ENCODE measurements around the gene DBX1. TPM values are rescaled to one million over a fixed set of nuclear protein-coding genes. Genes with fewer than 3 reads are reported as not detected.

DBX1 gene
- total RNA-seq, 6 donors from 2014 or later = not detected

DNA sequence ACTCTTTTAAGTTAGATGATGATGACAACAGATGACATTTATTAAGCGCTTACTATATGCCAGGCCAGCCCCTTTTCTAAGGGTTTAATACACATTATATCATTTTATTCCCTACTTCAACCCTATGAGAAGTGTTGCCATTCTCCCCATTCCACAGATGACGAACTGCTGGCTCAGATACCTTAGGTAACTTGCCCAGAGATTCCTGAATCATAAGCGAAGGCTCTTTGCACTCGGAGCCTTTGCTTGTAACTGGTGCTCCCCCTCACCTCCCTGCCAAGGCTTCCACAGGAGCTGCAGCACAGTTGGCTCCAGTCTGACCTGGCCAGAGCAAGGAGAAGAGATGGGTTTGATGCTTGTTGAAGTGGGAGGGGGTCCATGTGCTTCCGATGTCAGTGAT is 43.0 kb downstream of the DBX1 start:
- TF ChIP-seq POLR2AphosphoS5 (IDR thresholded peaks at IDR 0.05) = no peak
- 89 to 90% methylated on average over 5 of the region's 5 CpGs for whole genome bisulfite sequencing, 2 donors
- H3K4me1 ChIP-seq = peaks cover 0 to 6% (median 0%) of the 10 kb centered on the region in 4 donors
- peaks cover 7 to 39% (median 15%) of the 10 kb centered on the region in 4 donors for H3K36me3 ChIP-seq
- DNase-seq = no peak
- no peaks in the 10 kb centered on the region for H3K27me3 ChIP-seq
- no peak overlapping the region for H3K27ac ChIP-seq
- no peak for ATAC-seq (ENCODE audit: low FRiP score in 2 of 2)
- H3K9me3 ChIP-seq = no peaks in the 10 kb centered on the region
- H3K4me3 ChIP-seq = no peak overlapping the region

DNA sequence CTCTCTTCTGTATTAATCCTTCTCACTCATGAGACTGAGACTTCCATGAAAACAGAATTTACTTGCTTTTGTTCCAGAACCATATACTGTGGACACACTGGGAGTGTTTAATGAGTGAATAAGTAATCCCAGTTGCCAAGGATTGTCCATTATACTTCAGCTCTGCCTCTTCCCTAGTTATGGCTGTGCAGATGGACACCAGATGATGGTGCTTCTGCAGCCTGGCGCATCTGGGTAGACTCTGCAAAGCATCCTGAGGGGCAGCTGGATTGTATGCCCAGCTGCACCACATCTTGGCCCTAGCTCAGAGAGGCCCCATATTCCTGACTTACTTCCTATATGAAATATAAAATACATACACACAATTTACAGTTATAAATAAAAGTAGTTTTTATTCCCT is 43.5 kb downstream of the DBX1 start:
- Histone ChIP-seq H3K27ac (no peak overlapping the region), H3K27me3 (no peaks in the 10 kb centered on the region), H3K36me3 (peaks cover 7 to 39% (median 15%) of the 10 kb centered on the region in 4 donors), H3K4me3 (no peak overlapping the region), H3K9me3 (no peaks in the 10 kb centered on the region), H3K4me1 (peaks cover 0 to 6% (median 2%) of the 10 kb centered on the region in 4 donors)
- 0 to 54% methylated on average over 1 of the region's 1 CpG for WGBS, 2 donors
- ATAC-seq (ENCODE audit: low FRiP score in 2 of 2) (no peak), DNase-seq (no peak)
- TF ChIP-seq POLR2A (IDR thresholded peaks at IDR 0.05) = no peak
- no peak for TF ChIP-seq EP300 (IDR thresholded peaks at IDR 0.05)
- TF ChIP-seq POLR2AphosphoS5 (IDR thresholded peaks at IDR 0.05) = no peak
- TF ChIP-seq, protein P1, sequence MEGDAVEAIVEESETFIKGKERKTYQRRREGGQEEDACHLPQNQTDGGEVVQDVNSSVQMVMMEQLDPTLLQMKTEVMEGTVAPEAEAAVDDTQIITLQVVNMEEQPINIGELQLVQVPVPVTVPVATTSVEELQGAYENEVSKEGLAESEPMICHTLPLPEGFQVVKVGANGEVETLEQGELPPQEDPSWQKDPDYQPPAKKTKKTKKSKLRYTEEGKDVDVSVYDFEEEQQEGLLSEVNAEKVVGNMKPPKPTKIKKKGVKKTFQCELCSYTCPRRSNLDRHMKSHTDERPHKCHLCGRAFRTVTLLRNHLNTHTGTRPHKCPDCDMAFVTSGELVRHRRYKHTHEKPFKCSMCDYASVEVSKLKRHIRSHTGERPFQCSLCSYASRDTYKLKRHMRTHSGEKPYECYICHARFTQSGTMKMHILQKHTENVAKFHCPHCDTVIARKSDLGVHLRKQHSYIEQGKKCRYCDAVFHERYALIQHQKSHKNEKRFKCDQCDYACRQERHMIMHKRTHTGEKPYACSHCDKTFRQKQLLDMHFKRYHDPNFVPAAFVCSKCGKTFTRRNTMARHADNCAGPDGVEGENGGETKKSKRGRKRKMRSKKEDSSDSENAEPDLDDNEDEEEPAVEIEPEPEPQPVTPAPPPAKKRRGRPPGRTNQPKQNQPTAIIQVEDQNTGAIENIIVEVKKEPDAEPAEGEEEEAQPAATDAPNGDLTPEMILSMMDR (IDR thresholded peaks at IDR 0.05) = no peak

DNA sequence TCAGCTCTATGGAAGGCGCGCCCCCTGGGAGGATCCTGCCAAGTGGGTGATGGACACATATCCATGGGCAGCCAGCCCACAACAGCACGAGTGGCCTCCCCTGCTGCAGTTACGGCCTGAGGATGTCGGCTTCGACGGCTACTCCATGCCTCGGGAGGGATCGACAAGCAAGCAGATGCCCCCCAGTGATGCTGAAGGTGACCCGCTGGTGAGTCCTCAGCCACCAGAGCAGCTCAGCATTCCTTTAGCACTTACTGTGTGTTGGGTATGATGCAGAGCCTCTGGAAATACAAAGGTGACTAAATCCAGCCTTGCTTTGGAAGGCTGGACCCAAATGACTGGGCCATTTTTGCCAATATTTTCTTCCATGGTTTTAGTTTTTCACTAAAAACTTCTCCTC is 45.7 kb downstream of the DBX1 start:
- Histone ChIP-seq H3K27me3 (no peaks in the 10 kb centered on the region), H3K4me1 (peaks cover 0 to 7% (median 3%) of the 10 kb centered on the region in 4 donors), H3K4me3 (no peak overlapping the region), H3K36me3 (peaks cover 7 to 46% (median 15%) of the 10 kb centered on the region in 4 donors), H3K27ac (no peak overlapping the region), H3K9me3 (no peaks in the 10 kb centered on the region)
- ATAC-seq (ENCODE audit: low FRiP score in 2 of 2) (no peak), DNase-seq (no peak)
- 97 to 98% methylated on average over 6 to 10 of the region's 10 CpGs for WGBS, 2 donors
- TF ChIP-seq, protein P1 (IDR thresholded peaks at IDR 0.05) = no peak
- no peak for TF ChIP-seq POLR2A (IDR thresholded peaks at IDR 0.05)

DNA sequence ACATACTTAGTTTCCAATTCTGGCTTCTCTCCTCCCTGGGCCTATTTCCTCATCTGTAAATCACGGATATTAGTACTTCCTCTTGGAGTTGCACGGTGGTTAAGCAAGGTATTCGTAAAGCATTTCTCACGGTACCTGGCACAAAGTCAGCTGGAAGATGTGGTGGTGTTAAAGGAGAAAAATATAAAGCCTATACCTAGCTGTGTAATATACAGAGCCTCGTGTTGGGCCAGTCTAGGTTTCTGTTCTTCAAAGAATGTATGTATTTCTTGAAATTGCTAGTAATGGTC is 47.2 kb downstream of the DBX1 start:
- H3K36me3 ChIP-seq = peaks cover 3 to 46% (median 8%) of the 10 kb centered on the region in 4 donors
- ATAC-seq (ENCODE audit: low FRiP score in 2 of 2) (no peak), DNase-seq (no peak)
- TF ChIP-seq EP300 (IDR thresholded peaks at IDR 0.05) (no peak), POLR2AphosphoS5 (IDR thresholded peaks at IDR 0.05) (no peak), POLR2A (IDR thresholded peaks at IDR 0.05) (no peak)
- TF ChIP-seq, protein P1 (IDR thresholded peaks at IDR 0.05) = no peak
- no peaks in the 10 kb centered on the region for H3K27me3 ChIP-seq
- 40 to 49% methylated on average over 5 of the region's 5 CpGs for WGBS, 2 donors
- H3K4me3 ChIP-seq = no peak overlapping the region
- peaks cover 0 to 7% (median 3%) of the 10 kb centered on the region in 4 donors for H3K4me1 ChIP-seq
- H3K9me3 ChIP-seq = no peaks in the 10 kb centered on the region
- H3K27ac ChIP-seq = peak overlapping the region in 2 of 4 donors; percentile 27 to 72

DNA sequence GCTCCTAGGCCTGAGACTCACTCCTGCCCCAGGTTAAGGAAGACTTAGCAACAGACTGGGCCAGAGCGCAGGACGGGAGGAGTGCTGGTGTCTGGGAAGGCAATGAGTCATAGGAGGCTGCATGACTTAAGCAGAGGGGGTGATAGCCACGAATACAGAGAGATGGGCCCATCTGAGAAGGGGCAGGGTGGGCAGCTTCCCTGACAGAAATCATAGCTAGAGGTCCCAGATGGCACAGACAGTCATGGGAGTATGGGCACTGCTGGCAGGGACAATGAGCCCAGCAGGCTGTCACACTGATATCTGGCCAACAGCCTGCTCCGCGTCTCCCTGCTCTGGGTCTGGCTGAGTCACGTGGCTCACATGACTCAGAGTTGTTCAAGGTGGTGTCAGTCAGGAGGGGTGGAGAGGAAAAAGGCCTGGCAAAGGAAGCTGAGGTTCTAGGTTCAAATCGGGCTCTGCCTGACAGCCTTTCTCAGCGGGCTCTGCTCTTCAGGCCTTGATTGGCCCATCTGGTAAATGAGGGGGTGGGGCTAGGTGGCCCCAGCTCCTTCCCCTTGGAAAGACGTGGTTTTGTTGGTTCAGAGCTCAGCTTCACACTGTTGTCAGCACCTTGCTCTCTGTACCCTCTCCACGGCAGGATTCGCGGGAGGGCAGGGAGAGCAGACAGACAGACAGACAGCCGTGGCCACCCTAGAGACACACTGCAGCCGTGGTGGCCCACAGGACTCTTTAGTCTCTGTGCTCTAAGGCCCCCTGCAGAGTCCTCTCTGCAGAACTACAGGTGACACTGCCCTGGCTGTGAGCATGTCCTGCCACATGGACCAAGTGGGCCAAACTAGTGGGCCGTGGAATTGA is 47.8 kb downstream of the DBX1 start:
- H3K27ac ChIP-seq = peak overlapping the region; percentile 2 to 72 (median 50)

More for the DNA sequence above, 47.8 kb downstream of the DBX1 start:
- 69 to 80% methylated on average over 8 to 15 of the region's 15 CpGs for WGBS, 2 donors
- Histone ChIP-seq H3K36me3 (peaks cover 2 to 46% (median 7%) of the 10 kb centered on the region in 4 donors), H3K4me1 (peaks cover 0 to 7% (median 3%) of the 10 kb centered on the region in 4 donors), H3K9me3 (no peaks in the 10 kb centered on the region), H3K27me3 (no peaks in the 10 kb centered on the region), H3K4me3 (no peak overlapping the region)
- peak in 1 of 2 donors; percentile 64 for DNase-seq
- TF ChIP-seq EP300 (IDR thresholded peaks at IDR 0.05) (no peak), POLR2AphosphoS5 (IDR thresholded peaks at IDR 0.05) (peak in 1 of 2 donors; percentile 18)
- ATAC-seq (ENCODE audit: low FRiP score in 2 of 2) = peak; percentile 78 to 95
